Inferior parietal cortex (tissue), 1 donor: ENCODE measurements around the gene KRT86.

Experiments used
- DNase-seq: peaks from one replicate; pipeline ENCODE4 v3.0.0-alpha.2; 2016; ENCODE audit errors: extremely low spot score

The KRT86 gene

DNA sequence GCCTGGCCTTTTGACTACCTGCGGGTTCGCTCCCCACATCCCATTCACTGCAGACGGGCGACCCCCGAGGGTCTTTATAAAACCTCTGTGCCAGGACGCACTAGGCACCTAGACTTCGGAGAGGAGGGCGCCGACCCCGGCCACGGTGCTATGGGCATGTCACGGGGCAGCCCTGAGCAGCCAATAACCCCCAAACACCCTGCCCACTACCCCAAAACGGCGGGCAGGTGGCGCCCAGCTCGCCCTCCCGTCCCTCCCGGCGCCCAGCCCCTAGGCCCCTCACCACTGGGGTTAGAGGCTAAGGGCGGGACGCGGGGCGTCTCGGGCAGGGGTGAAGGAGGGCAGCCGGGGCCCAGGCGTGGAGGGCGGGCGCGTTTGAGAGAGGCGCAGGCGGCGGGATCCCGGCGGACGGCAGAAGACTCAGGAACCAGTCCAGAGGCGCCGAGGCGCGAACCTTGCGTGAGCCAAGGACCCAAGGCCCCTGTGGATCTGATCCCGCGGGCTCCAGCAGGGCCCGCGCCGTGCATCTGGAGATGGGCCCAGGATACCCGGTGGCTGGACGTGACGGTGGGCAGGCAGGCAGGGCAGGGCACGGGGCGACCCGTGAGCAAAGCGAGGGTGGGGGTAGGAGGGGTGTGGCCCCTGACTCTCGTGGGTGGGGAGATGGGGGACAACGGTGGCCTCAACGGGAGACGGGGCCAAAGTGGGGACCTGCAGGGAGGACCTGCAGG is 81.8 kb downstream of the KRT86 start:
- DNase-seq = no peak

- no peak for DNase-seq
Observed at GRCh38 chr12:52356762-52357580, 82.5 kb downstream of the KRT86 start.
